ENCODE data around the gene SMO. TPM values are rescaled to one million over a fixed set of nuclear protein-coding genes. Genes with fewer than 3 reads are reported as not detected.

The SMO gene
- total and polyA plus RNA-seq, 9 of the 15 experiments (the other 6 are each of a cell fraction or from before 2014, with no cell fraction given) = 0.05 to 0.13 (median 0.10) TPM; not detected in 5

GRCh38 chr7:129203050-129203741 is 14.8 kb downstream of the SMO start:
- BruUV-seq (replicated peaks) = no TSS peak

More at GRCh38 chr7:129203050-129203741, 14.8 kb downstream of the SMO start:
- ATAC-seq (0 out of 3 replicates have a peak, but pooled peaks have one; percentile 9), DNase-seq (ENCODE audit: extremely low read depth in 1 of 4, low spot score in 3 of 4) (no peak), FAIRE-seq (no peak)
- no peaks in the 10 kb centered on the region for H3K9me1 ChIP-seq (ENCODE audit: control insufficient read depth, insufficient read depth, low read length)
- intact Hi-C loops (cut with micrococcal nuclease) (no loop called here), in situ Hi-C loops (cut with MboI) (no loop called here)
- H3K27me3 ChIP-seq (ENCODE audit: control insufficient read depth in 2 of 2, insufficient read depth in 2 of 2, low read length in 2 of 2) = peaks cover 64 to 75% of the 10 kb centered on the region in 2 experiments
- no peaks in the 10 kb centered on the region for H3K79me2 ChIP-seq (ENCODE audit: control insufficient read depth, insufficient read depth, low read length)
- 10% methylated on average over 14 of the region's 14 CpGs for WGBS (ENCODE audit: insufficient coverage, low coverage, missing lambda C conversion rate)
- no peak overlapping the region for H2AFZ ChIP-seq (ENCODE audit: low read depth, low read length)
- CTCF ChIA-PET (ENCODE audit: low intra/inter-chr PET ratio) = no interaction called here
- POLR2A ChIA-PET = interaction anchor here (0.6 kb wide), 1 partner anchor 57 kb away, joined by 3 read pairs; no protein-coding TSS in a partner anchor
- peaks cover 8% of the 10 kb centered on the region; the same call in 1 of the 2 replicates for H4K20me1 ChIP-seq (replicated peaks; ENCODE audit: control insufficient read depth, insufficient read depth, low read length)
- no peaks in the 10 kb centered on the region for H3K36me3 ChIP-seq (ENCODE audit: control insufficient read depth, insufficient read depth, low read length)
- H3K4me1 ChIP-seq (replicated peaks in 1 of 2; ENCODE audit: control insufficient read depth in 2 of 2, insufficient read depth in 2 of 2, low read length in 2 of 2) = peaks cover 0 to 9% of the 10 kb centered on the region in 2 experiments; a peak in 1 of 5 replicates
- no peaks in the 10 kb centered on the region for H3K9me3 ChIP-seq (replicated peaks; ENCODE audit: control insufficient read depth, insufficient read depth, low read depth, low read length)
- no peak overlapping the region for H3K27ac ChIP-seq (ENCODE audit: extremely low read depth, low read depth, low read length)
- no peak for TF ChIP-seq PRMT5 (CRISPR knock-in tag; IDR thresholded peaks at IDR 0.05)
- no peak for TF ChIP-seq THAP12 (CRISPR knock-in tag; IDR thresholded peaks at IDR 0.05)
- no peak for TF ChIP-seq NR3C1 (CRISPR knock-in tag; IDR thresholded peaks at IDR 0.05)
- no peak for TF ChIP-seq ATF2 (CRISPR knock-in tag; IDR thresholded peaks at IDR 0.05)
- no peak for TF ChIP-seq TAL1 (IDR thresholded peaks at IDR 0.05)
- TF ChIP-seq HDAC3 (IDR thresholded peaks at IDR 0.05; ENCODE audit: borderline replicate concordance, partially characterized antibody) = no peak
- no peak for TF ChIP-seq ZNF175 (CRISPR knock-in tag; IDR thresholded peaks at IDR 0.05; ENCODE audit: low read depth)
- TF ChIP-seq SIX5 (IDR thresholded peaks at IDR 0.05; ENCODE audit: borderline replicate concordance in 1 of 2, insufficient read depth in 1 of 2, low read depth in 1 of 2, low read length in 2 of 2) = no peak
- TF ChIP-seq ZNF324 (CRISPR knock-in tag; IDR thresholded peaks at IDR 0.05) = no peak
- TF ChIP-seq POLR3A (IDR thresholded peaks at IDR 0.05; ENCODE audit: borderline replicate concordance, extremely low read depth, insufficient read depth, insufficient read length) = no peak
- no peak for TF ChIP-seq SNIP1 (IDR thresholded peaks at IDR 0.05; ENCODE audit: low read depth)
- no peak overlapping the region for H3K4me3 ChIP-seq
- 0 out of 4 replicates have a peak overlapping the region, but pooled peaks of 1 of the 2 experiments have one; percentile 30 for H3K9ac ChIP-seq (ENCODE audit: insufficient read depth in 1 of 2, low read depth in 2 of 2, low read length in 2 of 2)
- H3K4me2 ChIP-seq (ENCODE audit: insufficient read depth, low read length) = no peak overlapping the region

Data from K562 (cell line).